Activated naive CD4-positive, alpha-beta T cell treated with anti-CD3 and anti-CD28 coated beads for 36 hours (primary cell): Measurements from ENCODE around the gene FOXD1. TPM values are rescaled to one million over a fixed set of nuclear protein-coding genes. Genes with fewer than 3 reads are reported as not detected.
"Not testable (repeated sequence)": the region's sequence is repeated elsewhere in the genome, so short reads cannot be mapped to it uniquely, and the experiment has no call there.

Source experiments
- CTCF ChIA-PET: fragments of 350-600 bp; sonication (Branson Sonifier 250); formaldehyde crosslinking; loops from one replicate; lab custom pipeline; 2021; ENCODE audit warnings: antibody characterized with exemption; lab: Charles Lee
- DNase-seq: peaks from one replicate; pipeline ENCODE4 v3.0.0-alpha.2; 2020
- H3K27ac Mint-ChIP-seq: one replicate; pipeline ENCODE4 v1.8.0; 2021; ENCODE audit warnings: mild to moderate bottlenecking, mixed read lengths
- H3K27me3 Mint-ChIP-seq: one replicate; pipeline ENCODE4 v1.8.0; 2021; ENCODE audit warnings: low read depth, mixed read lengths
- H3K36me3 Mint-ChIP-seq: one replicate; pipeline ENCODE4 v1.8.0; 2021; ENCODE audit warnings: low read depth, mixed read lengths
- H3K4me1 Mint-ChIP-seq: one replicate; pipeline ENCODE4 v1.8.0; 2021; ENCODE audit warnings: low read depth, mixed read lengths
- H3K4me3 Mint-ChIP-seq: one replicate; pipeline ENCODE4 v1.8.0; 2021; ENCODE audit warnings: mild to moderate bottlenecking, moderate library complexity, mixed read lengths
- H3K9me3 Mint-ChIP-seq: one replicate; pipeline ENCODE4 v1.8.0; 2021; ENCODE audit warnings: mixed read lengths
- intact Hi-C: fragments of 100-400 bp; cut with micrococcal nuclease; formaldehyde crosslinking; loops from one replicate; pipeline ENCODE4 v1.15.1; 2023
- total RNA-seq, 2 experiments: library from RNA; stranded (reverse); gene quantifications; one replicate each; pipeline ENCODE4 v1.2.3, GENCODE V29; 2021

Gene FOXD1
- total RNA-seq, 2 experiments from 2014 or later = 0.12 TPM

DNA sequence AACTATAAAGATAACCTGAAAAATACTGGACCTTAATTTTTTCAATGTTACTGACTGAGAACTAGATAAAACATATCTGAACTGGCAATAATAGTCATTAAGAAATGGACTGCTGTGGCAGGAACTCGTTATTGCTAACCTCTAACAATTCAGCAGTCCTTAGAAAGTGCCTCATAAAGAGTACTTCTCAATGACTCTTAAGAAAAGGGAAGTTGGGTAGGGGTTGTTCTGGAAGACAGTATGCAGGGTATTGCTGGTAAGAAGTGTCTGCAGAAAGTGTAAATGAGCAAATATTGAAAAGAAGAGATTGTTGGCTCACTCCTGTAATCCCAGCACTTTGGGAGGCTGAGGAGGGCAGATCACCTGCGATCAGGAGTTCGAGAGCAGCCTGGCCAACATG lies 27.9 kb downstream of the FOXD1 start:
- Mint-ChIP-seq H3K36me3 (no peaks in the 10 kb centered on the region), H3K27me3 (peaks cover 68% of the 10 kb centered on the region), H3K9me3 (no peaks in the 10 kb centered on the region), H3K4me1 (peaks cover 11% of the 10 kb centered on the region), H3K27ac (no peak overlapping the region), H3K4me3 (no peak overlapping the region)
- CTCF ChIA-PET = interaction anchor here (0.6 to 2.5 kb wide), 5 partner anchors 8 to 205 kb away, joined by 3 to 5 read pairs (median 3); partner anchors contain the start of gene FOXD1
- DNase-seq = no peak
- intact Hi-C loops = loop anchor here (2.0 kb wide), 1 partner anchor 16 kb away; no protein-coding TSS in a partner anchor

DNA sequence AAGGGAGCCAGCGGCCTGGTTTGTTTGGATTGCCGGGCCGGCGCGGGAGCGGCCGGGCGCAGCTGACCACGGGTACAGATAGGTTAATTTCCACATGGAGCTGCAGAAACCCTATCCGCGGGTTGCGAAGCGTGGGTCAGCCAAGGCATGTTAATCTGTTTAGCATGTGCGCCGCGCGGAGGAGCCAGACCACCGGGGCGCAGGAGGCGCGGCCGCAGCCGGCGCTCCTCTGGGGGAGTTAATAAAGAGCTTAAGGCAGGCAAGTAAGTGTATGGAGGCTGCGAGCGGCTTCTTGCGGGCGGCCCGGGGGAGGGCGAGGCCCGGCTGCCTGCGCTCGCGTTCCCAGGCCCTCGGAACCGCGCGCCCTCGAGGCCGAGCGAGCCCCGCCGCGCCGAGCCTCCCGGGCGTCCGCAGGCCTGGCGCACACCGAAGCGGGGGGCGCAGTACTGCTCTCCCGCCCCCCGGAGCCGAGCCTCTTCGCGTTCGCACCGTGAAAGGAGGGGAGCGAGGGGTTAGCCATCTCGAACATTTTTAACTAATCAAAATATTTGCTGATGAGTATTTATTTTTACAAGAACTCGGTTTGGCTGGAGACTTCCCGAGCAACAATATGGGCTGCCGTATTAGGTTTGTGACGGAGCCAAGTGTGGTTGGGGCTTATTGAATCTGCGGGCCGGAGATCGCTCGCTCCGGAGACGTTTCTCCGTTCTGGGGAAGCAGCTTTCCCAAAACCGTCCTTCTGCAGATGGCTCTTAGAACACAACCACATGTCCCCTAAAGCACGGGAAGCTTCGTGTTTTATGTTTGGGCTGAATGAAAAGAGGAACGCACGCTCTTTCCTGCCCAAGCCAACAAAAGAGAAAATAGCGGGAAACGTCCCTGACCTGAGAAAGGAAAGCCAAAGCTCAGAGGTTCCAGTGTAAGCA lies 28.8 kb downstream of the FOXD1 start:
- H3K27ac Mint-ChIP-seq = no peak overlapping the region
- peak overlapping the region; percentile 43 for H3K4me3 Mint-ChIP-seq
- CTCF ChIA-PET = interaction anchor here (0.6 to 1.3 kb wide), 2 partner anchors 28 to 31 kb away, joined by 3 read pairs; partner anchors contain the start of gene FOXD1
- no peak for DNase-seq
- peaks cover 11% of the 10 kb centered on the region for H3K4me1 Mint-ChIP-seq
- no peaks in the 10 kb centered on the region for H3K9me3 Mint-ChIP-seq
- H3K27me3 Mint-ChIP-seq = peaks cover 75% of the 10 kb centered on the region
- H3K36me3 Mint-ChIP-seq = no peaks in the 10 kb centered on the region
- intact Hi-C loops = loop anchor here (2.0 to 5.0 kb wide), 2 partner anchors 17 to 33 kb away; no protein-coding TSS in a partner anchor

DNA sequence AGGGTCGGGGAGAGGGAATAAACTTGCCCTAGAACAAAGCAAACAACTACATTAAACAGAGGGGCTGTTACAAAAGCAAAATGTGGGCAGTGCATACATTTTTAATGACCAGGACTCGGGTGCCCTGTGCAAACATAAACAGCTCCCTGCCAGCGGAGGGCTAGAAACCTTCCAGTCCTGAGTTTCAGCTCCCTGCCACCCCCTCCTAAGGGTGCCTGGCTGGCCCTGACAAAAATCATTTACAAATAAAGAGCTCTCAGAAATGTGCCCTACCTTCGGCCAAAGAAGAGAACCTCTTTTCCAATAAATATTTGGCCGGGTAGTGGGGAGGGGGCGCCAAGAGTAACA lies 29.5 kb downstream of the FOXD1 start:
- CTCF ChIA-PET = no interaction called here
- no peaks in the 10 kb centered on the region for H3K9me3 Mint-ChIP-seq
- no peak for DNase-seq
- no peak overlapping the region for H3K27ac Mint-ChIP-seq
- no peak overlapping the region for H3K4me3 Mint-ChIP-seq
- H3K36me3 Mint-ChIP-seq = no peaks in the 10 kb centered on the region
- H3K27me3 Mint-ChIP-seq = peaks cover 72% of the 10 kb centered on the region
- H3K4me1 Mint-ChIP-seq = peaks cover 11% of the 10 kb centered on the region
- intact Hi-C loops = loop anchor here (5.0 kb wide), 1 partner anchor 33 kb away; no protein-coding TSS in a partner anchor

DNA sequence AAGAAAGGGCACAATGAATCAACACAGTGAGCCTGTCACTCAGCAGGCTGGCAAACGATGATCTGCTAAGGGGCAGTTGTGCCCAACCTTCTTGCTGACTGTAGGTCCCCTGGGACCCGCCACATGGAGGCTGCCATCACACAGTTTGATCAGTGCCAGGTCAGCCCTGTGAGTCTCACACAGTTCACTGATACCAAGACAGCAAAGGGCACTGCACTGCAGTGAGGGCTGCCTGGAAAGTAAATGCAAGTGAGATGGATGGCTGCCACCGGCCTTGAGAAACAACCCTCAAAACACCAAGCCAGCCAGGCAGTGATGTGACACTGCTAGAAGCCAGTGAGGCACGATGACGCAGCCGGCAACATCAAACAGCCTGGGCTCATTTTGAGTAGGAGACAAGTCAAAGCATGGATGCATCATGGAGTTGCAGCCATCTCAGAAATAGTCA lies 30.3 kb downstream of the FOXD1 start:
- H3K36me3 Mint-ChIP-seq = no peaks in the 10 kb centered on the region
- CTCF ChIA-PET = no interaction called here
- H3K4me1 Mint-ChIP-seq = peaks cover 11% of the 10 kb centered on the region
- intact Hi-C loops = loop anchor here (5.0 kb wide), 1 partner anchor 34 kb away; no protein-coding TSS in a partner anchor
- peaks cover 75% of the 10 kb centered on the region for H3K27me3 Mint-ChIP-seq
- peak; percentile 28 for DNase-seq
- no peak overlapping the region for H3K27ac Mint-ChIP-seq
- H3K9me3 Mint-ChIP-seq = no peaks in the 10 kb centered on the region
- H3K4me3 Mint-ChIP-seq = no peak overlapping the region

GRCh38 chr5:73417303-73418034 lies 31.1 kb downstream of the FOXD1 start:
- H3K9me3 Mint-ChIP-seq = no peaks in the 10 kb centered on the region
- H3K4me3 Mint-ChIP-seq = no peak overlapping the region
- peaks cover 11% of the 10 kb centered on the region for H3K4me1 Mint-ChIP-seq
- H3K36me3 Mint-ChIP-seq = no peaks in the 10 kb centered on the region
- intact Hi-C loops = loop anchor here (5.0 kb wide), 1 partner anchor 35 kb away; no protein-coding TSS in a partner anchor
- no peak overlapping the region for H3K27ac Mint-ChIP-seq
- peaks cover 78% of the 10 kb centered on the region for H3K27me3 Mint-ChIP-seq
- CTCF ChIA-PET = interaction anchor here (0.8 to 1.7 kb wide), 2 partner anchors 11 to 34 kb away, joined by 3 to 5 read pairs; no protein-coding TSS in a partner anchor
- DNase-seq = no peak

DNA sequence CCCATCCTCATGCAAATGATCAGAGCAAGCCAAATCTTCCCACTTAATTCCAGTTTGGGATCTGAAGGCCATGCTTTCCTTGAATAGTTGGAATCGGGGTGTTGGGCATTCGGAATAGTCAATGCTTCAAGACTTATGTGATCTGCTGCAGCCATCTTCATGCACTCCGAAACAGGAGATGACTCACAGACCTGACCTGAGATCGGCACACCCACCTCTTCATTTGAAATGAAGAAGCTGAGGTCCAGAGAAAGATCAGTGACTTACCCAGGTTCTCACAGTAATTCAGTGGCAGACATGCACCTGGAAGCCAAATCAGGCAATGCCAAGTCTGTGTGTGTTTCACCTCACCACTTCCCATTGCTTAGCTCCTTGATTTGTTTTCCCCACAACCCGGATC lies 33.0 kb downstream of the FOXD1 start:
- Mint-ChIP-seq H3K9me3 (no peaks in the 10 kb centered on the region), H3K4me1 (peaks cover 9% of the 10 kb centered on the region), H3K27me3 (peaks cover 69% of the 10 kb centered on the region), H3K4me3 (no peak overlapping the region), H3K36me3 (no peaks in the 10 kb centered on the region), H3K27ac (no peak overlapping the region)
- no peak for DNase-seq
- CTCF ChIA-PET = interaction anchor here (1.7 kb wide), 1 partner anchor 35 kb away, joined by 5 read pairs; no protein-coding TSS in a partner anchor
- intact Hi-C loops = loop anchor here (5.0 kb wide), 1 partner anchor 37 kb away; no protein-coding TSS in a partner anchor

DNA sequence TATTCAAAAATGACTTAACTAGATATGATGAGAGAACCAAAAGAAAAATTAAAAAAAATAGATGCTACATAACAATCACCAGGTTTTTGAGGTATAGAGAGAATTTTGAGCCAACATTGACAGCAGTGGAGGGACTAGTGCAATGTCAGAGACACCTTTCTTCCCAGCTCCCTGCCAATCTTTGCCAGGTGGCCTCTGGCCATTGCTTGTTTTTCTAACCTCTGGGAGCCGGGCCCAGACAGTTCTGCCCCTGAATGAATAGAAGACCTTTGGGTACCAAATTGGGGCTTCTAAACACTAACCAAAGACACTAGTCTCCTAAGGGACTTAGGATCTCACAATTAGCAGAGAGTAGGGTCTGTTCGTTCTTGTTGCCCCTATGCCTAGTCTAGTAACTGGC lies 33.4 kb downstream of the FOXD1 start:
- DNase-seq = no peak
- intact Hi-C loops = loop anchor here (5.0 kb wide), 1 partner anchor 37 kb away; no protein-coding TSS in a partner anchor
- CTCF ChIA-PET = no interaction called here
- Mint-ChIP-seq H3K4me1 (peaks cover 5% of the 10 kb centered on the region), H3K4me3 (no peak overlapping the region), H3K27me3 (peaks cover 67% of the 10 kb centered on the region), H3K9me3 (no peaks in the 10 kb centered on the region), H3K27ac (no peak overlapping the region), H3K36me3 (no peaks in the 10 kb centered on the region)

GRCh38 chr5:73412597-73412988 lies 36.0 kb downstream of the FOXD1 start:
- DNase-seq = no peak
- H3K9me3 Mint-ChIP-seq = no peaks in the 10 kb centered on the region
- H3K27ac Mint-ChIP-seq = no peak overlapping the region
- no peak overlapping the region for H3K4me3 Mint-ChIP-seq
- CTCF ChIA-PET = no interaction called here
- peaks cover 48% of the 10 kb centered on the region for H3K27me3 Mint-ChIP-seq
- no peaks in the 10 kb centered on the region for H3K4me1 Mint-ChIP-seq
- no peaks in the 10 kb centered on the region for H3K36me3 Mint-ChIP-seq
- intact Hi-C loops = no loop called here

DNA sequence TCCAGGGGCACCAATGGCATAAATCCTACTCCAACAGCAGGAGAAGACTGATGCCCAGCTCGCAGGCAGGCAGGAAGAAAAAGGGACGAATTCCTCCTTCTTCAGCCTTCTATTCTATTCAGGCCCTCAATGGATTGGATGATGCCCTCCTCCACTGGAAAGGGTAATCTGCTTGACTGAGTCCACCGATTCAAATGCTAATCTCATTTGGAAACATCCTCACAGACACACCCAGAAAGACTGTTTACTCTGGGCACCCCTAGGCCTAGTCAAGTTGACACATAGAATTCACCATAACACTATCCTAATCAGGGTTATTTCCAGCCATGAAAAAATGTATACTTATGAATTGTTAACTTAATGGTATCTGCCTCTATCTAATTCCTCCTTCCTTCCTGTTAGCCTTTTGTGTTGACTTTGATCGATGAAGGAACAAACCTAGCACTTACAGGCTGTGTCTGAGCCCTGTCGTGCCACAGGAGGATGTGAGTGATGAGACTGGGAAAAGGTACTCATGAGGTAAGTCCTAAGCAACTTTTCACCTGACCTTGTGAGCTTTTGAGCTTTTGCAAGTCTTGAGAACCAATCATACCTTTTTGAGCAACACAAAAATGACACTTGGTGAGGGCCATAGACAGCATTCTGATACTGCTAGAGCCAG lies 36.5 kb downstream of the FOXD1 start:
- Mint-ChIP-seq H3K4me3 (no peak overlapping the region), H3K36me3 (no peaks in the 10 kb centered on the region), H3K27me3 (peaks cover 42% of the 10 kb centered on the region), H3K9me3 (no peaks in the 10 kb centered on the region), H3K27ac (no peak overlapping the region), H3K4me1 (no peaks in the 10 kb centered on the region)
- intact Hi-C loops = no loop called here
- no peak for DNase-seq
- CTCF ChIA-PET = interaction anchor here (0.6 kb wide), 1 partner anchor 31 kb away, joined by 3 read pairs; no protein-coding TSS in a partner anchor

- DNase-seq, H3K9me3 Mint-ChIP-seq, intact Hi-C loops, H3K4me3 Mint-ChIP-seq, H3K4me1 Mint-ChIP-seq, H3K36me3 Mint-ChIP-seq, H3K27ac Mint-ChIP-seq, CTCF ChIA-PET: not testable (repeated sequence)
- H3K27me3 Mint-ChIP-seq = peaks cover 28% of the 10 kb centered on the region
Observed at GRCh38 chr5:73409927-73410326, 38.6 kb downstream of the FOXD1 start.

DNA sequence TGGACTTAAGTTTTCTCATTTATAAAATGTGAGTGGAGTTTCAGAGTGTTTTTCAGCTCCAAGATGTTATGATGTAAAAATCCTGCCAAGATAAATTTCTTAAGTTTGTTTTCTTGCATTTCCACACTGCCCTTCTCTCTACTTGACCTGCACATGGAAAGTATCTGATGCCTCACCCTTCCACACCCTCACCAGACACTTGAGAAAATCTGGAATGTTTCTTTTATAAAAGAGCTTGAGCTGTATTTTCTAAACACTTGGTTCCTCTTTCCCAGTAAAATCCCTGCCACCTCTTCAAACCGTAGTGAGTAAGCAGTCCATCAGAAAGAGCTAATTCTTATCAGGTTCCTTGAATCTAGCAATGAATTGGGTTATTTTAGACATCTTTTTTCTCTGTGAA lies 42.9 kb downstream of the FOXD1 start:
- Mint-ChIP-seq H3K27ac (no peak overlapping the region), H3K4me1 (no peaks in the 10 kb centered on the region), H3K9me3 (no peaks in the 10 kb centered on the region), H3K27me3 (peaks cover 13% of the 10 kb centered on the region), H3K4me3 (no peak overlapping the region), H3K36me3 (no peaks in the 10 kb centered on the region)
- CTCF ChIA-PET = no interaction called here
- DNase-seq = no peak
- intact Hi-C loops = no loop called here

DNA sequence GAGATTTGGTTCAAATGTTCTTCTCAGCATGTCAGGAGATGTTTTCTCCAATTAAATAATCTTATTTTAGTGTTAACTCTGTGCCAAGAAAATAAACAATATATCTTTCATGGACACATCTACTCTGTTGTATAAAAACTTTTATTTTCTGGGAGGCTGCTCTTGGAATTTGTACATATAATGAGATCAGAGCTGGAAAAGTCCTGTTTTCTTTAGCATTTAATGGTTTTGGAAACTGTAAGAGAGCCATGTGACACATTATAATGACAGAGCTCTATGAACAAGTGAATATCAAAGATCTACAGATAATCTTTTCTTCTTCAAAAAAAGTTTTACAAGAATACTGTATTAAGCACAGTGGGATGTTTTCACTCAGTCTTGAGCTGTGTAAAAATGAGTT lies 48.8 kb downstream of the FOXD1 start:
- H3K9me3 Mint-ChIP-seq = no peaks in the 10 kb centered on the region
- CTCF ChIA-PET = no interaction called here
- H3K4me3 Mint-ChIP-seq = no peak overlapping the region
- intact Hi-C loops = no loop called here
- no peak for DNase-seq
- no peaks in the 10 kb centered on the region for H3K36me3 Mint-ChIP-seq
- peaks cover 12% of the 10 kb centered on the region for H3K27me3 Mint-ChIP-seq
- H3K27ac Mint-ChIP-seq = no peak overlapping the region
- H3K4me1 Mint-ChIP-seq = no peaks in the 10 kb centered on the region
